HG02852 (cell line): Measurements from ENCODE around the gene AURKAIP1.

Source experiments
- ATAC-seq: cut with Tn5 transposase; IDR thresholded peaks from one replicate; pipeline ENCODE4 v1.9.1; 2021; ENCODE audit warnings: mild to moderate bottlenecking, moderate library complexity; ENCODE audit not compliant: unreplicated experiment

Gene AURKAIP1

DNA sequence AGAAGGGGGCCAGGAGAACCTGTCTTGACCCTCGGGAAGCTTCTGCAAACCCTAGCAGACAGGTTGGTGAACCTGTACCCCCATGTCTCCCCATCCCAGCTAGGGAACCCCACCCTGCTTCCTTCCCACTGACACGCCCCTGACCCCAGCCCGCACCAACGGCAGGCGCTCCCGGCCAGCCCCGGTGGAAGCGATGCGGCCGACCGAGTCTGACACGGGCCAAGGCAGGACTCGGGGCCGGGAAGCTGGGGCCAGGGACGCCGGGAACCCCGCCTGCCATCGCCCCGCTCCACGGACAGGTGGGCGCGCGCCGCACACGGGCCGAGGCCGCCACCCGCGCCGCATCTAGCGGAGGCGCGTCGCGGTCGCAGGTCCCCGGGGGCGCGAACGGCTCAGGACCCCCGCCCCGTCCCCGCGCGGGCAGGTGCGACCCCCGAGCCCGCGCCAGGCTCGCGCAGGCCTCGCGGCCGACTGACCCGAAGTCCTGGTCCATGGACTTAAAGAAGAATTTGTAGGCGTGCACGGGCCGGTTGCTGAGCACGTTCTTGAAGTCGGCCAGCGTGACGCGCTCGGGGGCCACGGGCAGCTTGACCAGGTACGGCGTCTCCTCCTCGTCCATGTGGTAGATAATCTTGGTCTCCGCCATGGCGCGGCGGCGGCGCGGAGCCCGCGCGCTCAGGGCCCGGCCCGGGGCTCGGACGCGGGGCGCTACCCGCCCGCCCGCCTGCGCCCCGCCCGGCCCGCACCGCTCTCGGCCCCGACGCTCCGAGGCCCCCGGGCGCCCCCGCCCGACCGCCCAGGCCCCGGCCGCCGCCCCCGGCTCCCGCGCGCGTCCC is 26.4 kb downstream of the AURKAIP1 start:
- ATAC-seq = peak; percentile 34

DNA sequence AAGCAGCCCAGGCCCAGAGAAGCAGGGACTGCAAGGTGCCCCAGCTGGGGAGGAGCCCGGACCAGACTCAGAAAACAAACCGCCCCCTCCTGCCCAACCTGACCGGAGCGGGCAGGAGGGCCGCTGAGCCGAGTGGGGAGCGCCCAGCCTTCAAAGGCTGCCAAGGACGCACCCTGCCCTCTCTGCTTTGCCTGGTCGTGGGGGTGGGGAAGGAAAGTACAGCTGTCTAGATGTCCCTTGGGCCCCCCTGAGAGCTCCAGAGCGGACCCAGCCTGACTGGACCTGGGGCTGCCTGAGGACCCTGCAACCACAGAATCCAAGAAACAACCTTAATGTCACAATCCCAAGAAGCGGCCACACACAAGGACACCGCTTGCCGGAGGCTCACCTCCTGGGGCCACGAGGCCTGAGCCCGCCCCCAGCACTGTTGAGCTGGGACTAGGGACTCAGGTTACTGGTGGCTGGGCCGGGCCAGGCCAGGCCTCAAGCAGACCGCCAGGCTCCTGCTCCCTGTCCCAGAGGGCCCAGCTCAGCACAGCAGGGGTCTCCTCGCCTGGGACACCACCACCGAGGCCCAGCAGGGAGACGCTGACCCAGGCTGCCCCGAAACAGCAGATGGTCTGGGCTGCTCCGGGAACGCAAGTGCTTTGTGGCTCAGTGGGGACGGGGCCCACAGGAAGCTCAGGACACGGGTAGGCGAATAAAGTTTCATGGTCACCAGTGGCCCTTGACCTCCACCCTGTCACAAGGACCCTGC is 27.2 kb downstream of the AURKAIP1 start:
- no peak for ATAC-seq

DNA sequence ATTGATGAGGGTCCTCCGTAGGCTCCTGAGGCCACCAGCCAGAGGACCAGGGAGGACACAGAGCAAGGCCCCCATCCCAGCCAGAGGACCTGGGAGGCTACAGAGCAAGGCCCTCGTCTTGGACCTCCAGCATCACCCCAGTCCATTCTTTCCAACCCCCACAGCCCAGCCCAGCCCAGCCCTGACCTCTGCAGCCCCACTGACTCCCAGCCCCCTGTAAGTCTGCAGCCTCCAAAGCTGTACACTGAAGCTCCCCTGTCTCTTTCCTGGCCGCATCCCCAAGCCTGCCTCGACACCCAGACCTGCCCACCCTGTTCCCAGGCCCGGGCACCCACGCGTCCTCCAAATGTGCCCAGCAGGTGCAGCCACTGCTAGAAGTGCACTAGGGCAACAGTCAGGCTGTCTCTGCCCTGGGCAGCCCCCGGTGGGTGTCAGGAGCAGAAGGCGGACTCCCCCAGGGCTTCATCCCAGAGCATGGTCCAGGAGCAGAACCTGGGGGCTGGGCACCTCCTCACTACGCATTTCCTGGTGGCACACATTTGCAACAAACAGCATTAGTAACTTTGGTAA is 27.9 kb downstream of the AURKAIP1 start:
- ATAC-seq = no peak

DNA sequence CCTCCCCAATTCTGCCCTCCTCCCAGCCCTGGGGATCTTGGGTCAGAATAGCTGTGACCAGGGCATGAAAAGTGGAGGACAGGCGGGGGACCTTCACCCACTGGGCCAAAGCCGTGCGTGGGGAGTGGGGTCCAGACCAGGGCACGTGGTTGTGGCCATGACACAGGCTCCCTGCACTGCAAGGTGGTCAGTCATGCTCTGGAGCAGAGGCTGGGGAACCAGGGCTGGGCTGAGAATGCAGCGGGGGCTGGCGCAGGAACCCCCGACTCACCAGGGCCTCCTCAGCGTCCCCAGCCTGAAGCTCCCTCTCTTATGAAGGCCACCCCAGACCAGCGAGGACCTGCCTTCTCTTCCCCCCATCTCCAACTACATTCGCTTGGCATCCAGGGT is 28.5 kb downstream of the AURKAIP1 start:
- ATAC-seq = no peak

DNA sequence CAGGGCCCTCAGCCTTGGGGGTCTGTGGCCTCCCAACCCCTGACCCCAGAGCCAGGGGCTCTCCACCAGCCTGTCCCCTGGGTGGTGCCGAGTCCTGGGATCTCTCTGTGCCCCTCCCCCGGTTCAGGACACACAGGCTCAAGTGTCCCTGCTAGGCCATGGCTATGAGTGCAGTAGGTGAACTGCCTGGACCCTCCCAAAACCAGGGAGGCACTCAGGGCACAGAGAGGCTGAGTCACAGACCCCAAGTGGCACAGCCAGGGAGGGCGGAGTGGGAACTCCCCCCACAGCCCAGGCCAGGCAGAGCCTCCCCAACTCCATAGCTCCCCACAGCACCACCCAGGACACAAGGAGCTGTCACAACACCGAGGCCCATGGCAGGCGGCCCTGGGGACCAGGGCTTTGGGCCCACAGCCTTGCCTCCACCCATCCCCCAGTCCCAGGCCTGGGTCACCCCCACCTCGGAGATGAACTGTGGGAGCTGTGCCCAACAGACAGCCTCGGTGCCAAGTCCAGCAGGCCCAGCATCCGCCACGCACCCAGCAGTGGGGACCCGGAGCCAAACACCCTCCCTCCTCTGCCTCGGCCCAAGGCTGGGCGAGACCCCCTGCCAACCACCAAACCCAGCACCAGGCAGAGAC is 29.0 kb downstream of the AURKAIP1 start:
- no peak for ATAC-seq

DNA sequence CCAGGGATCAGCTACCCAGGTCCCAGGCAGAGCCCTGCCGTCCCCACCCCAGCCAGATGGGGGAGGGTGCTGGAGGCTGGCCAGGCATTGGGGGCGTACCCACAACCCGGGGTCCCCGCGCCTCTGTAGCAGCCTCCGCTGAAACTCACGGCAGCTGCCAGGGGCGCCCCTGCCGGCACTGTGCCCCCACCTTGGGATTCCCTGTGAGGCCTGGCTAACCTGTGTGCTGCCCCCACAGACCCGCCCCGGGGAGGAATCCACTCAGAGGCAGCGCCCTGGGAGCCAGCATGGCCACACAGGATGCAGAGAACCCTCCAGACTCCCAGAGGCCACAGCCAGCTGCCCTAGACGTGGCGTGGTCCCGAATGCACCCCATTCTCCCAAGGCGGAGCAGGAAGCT is 29.6 kb downstream of the AURKAIP1 start:
- no peak for ATAC-seq

DNA sequence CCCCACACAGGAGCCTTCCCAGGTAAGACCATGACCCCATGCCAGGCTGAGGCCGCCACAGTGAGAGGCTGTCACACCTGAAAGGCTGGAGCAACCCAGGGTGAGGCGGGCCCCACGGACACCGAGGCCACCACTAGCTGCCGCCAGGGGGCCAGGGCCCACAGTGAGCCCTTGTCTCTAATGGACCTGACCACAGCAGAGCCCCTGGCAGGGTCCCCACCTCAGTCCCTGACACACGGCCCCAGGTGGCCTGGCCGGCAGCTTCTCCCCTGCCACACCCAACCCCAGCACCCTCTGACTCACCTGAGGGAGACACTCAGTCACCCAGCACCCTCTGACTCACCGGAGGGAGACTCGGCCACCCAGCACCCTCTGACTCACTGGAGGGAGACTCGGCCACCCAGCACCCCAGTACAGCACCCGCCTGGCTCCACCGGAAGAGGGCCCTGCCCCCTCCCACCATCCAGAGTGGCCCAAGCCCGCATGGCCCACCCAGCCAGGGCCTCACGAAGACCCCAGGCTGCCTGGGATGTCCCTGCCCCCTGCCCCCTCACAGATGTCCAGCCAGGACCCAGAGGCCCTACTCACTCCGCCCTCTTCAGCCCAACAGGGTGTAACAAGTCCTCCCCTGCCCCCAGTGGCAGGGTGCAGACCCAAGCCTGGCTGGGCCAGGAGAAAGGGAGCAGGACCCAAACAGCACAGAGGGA is 30.2 kb downstream of the AURKAIP1 start:
- ATAC-seq = no peak

DNA sequence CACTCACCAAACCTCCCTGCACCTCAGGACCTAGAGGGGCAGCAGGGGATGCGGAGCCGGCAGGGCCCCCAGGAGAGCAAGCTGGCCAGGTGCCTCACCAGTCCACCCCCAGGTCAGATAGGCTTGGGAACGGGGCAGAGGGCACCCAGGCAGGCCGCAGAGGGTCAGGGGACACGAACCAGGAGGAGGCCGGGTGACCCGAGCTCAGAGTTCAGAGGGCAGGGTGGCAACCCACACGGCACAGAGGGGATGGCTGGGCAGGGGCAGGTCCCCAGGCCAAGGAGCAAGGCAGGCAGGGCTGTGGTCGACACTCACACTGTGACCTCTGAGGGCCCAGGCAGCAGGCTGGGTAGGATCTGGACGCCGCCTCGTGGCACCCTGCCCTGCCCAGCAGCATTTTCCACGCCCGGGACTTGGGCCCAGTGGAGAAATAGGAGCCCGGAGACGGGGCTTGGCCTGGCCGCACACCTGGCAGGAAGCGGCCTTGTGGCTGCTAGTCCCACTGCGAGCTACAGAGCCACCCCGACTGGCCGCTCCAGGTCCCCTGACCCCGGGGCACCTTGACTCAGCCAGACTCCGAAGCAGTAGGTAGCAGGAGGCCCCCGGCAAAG is 31.1 kb downstream of the AURKAIP1 start:
- ATAC-seq = no peak

DNA sequence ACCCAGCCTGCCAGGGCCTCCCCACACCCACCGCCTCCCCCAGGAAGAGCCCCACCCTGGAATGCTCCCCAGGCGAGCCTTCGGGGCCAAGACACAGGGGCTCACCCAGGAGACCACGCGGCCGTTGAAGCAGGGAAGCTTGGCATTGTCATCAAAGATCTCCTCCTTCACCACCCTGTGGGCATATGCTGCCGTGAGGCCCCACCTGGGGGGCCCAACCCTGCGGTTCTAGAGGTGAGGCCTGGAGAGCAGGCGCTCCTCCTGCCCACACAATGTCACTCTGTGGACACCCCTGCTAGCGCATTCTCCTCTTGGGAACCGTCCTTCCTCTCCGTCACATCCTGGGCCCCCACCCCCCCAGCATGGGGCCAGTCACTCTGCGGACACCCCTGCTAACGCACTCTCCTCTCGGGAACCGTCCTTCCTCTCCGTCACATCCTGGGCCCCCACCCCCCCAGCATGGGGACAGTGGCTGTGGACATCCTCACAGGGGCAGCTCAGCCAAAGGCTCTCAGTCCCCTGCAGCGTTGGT is 32.4 kb downstream of the AURKAIP1 start:
- ATAC-seq = no peak

DNA sequence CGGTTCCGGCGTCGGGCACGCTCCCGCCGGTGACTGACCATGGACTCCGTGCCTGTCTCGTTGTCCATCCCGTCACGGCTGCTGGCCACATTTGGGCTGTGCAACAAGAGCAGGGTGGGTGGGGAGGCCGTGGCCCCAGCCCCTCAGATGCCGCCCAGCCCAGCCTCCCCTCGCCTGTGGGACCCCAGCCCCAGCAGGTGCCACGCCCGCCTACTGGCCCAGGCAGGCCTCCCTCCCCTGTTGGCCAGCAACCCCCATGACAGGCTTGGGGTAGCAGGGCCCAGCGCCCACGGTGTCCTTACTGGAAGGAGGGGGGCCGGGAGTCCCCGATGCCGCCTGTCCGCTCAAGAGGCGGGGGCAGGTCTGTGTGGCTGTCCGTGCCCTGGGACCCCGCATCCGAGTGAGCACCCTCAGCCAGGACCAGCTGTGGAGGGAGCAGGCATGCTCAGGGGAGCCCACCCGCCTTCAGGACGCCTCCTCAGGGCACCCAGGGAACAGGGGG is 32.9 kb downstream of the AURKAIP1 start:
- no peak for ATAC-seq

DNA sequence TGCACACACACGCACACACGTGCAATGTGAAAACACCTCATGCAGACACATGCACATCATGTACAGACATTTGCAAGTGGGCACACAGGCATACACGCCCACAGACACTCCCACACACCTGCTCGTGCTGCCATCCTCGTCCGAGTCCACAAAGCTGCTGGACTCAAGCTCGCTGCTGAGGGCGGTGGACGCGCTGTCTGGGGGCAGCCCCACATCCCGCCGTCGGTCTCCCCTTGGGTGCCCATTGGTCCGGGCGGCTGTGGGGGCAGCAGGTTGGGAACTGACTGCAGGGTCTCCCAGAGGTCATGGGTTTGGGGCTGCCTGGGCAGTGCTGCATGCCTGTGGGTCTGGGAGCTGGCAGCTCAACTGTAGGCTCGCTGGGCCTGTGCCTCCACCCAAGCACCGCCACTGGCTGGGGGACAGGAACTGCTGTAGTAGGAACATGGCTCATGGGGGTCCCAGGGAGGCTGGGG is 33.4 kb downstream of the AURKAIP1 start:
- no peak for ATAC-seq

DNA sequence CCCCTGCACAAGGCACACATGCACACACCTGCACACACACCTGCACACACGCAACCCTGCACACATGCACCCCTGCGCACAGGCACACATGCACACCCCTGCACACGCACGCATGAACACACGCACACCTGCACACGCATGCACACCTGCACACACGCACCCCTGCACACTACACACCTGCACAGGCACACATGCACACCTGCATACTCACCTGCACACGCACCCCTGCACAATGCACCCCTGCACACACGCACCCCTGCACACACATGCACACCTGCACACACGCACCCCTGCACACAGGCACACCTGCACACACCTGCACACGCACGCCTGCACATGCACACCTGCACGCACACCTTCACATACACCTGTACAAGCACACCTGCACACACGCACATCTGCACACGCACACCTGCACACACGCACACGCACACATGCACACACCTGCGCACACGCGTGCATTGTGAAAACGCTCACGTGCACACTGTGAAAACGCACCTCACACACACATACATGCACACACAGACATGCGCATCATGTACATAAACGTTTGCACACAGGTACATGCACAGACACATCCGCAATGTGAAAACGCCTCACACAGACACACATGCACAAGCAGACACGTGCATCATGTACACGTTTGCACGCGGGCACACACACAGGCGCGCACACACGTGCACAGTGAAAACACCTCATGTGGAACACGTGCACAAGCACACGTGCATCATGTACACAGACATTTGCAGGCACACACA is 34.0 kb downstream of the AURKAIP1 start:
- no peak for ATAC-seq

DNA sequence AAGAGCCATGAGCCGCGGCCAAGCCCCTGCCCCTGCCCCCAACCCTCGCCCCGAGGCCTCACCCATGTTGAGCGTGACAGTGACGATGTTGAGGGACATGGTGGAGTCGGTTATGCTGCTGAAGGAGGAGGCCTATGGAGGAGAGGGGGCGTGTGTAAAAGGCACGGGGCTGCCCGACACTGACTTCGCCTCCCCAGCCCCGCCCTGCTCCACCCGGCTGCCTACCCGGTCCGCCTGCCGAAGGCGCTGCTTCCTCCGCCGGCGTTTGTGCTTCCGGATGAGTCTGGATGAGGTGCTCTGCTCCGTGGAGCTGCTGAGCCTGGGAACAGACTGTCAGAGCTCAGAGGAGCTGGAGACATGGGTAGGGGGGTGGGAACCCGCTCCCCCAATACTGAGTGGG is 34.8 kb downstream of the AURKAIP1 start:
- no peak for ATAC-seq

DNA sequence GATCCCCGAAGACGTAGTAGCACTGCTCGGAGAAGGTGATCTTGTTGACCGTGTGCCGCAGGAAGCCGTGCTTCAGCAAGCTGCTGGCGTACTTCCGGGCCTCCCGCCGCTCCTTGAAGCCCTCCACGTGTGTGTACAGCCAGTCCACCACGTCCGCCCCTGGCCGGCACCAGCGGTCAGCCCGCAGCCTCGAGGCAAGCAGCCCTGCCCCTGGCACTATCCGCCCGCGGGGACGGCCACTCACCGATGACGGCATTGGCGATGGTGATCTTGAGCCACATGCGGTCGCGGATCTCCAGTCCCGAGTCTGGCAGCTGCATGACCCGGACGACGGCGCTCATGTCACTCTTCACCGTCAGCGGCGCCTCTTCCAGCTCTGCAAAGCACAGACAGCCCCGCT is 36.7 kb downstream of the AURKAIP1 start:
- ATAC-seq = no peak

DNA sequence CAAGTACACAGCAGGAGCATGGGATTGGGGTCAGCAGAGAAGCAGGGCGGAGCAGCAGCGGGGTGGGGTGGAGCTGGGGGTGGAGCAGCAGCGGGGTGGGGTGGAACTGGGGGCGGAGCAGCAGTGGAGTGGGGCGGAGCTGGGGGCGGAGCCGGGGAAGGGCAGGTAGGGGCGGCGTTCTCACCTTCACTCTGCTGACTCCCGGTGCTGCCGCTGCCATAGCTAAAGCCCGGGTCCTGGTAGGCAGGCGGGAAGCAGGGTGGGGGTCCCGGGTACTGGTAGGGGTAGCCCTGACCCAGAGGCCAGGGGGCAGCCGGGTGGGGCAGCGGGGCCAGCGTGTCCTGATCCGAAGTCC is 37.2 kb downstream of the AURKAIP1 start:
- ATAC-seq = no peak

DNA sequence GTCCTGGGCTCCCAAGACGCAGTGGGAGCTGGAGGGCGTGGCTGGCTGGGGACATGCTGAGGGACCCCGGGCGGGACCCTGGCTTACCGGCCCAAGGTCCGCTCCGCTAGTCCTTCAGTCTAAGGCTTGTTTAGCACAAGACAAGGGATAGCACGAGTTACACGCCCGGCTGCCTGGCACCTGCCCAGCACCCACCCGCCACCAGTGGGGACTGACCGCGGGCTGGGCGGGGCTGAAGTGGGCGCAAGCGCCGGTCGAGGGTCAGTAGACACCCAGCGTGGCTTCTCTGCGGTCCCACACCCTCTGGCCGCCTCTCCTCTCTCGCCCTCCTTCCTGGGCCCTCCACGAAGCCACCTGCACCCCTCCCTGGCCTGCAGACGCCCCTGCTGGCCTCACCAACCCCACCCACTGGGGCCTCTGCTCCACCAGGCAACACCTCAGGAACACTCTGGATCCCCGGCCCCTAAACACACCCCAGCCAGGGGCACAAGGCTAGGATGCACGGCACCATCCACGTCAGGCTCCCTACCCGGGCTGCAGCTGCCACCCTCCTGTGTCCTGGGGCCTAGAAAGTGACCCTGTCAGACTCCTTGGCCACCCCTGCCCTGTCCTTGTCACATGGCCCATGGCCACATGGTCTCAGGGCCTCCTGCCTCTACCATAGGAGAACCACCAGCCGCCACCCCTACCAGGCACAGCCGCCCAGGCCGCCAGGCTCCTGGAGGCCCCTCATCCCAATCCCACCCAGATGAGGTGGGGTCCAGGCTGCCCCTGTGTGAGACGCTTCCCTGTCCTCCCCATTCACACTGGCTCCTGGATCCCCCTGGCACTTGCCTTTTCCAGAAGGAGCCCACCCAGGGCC is 37.8 kb downstream of the AURKAIP1 start:
- ATAC-seq = no peak

DNA sequence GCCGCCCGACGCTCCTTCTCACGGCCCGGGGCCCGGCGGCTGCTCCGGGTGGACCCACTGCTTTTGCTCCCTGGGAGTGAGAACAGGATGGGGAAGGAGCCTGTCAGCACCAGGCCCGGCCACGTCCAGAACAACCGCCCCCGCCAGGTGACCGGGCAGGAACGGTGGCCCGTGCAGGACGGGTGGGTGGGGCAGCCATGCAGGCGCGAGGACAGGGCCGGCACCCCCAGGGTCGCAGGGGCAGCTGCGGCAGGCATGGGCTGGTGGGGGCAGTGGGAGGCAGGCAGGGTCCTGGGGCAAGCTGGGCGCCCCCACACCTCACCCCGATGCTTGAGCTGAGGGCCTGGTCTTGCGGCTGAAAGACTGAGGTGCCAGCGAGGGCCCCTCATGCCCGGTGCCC is 38.6 kb downstream of the AURKAIP1 start:
- ATAC-seq = no peak

DNA sequence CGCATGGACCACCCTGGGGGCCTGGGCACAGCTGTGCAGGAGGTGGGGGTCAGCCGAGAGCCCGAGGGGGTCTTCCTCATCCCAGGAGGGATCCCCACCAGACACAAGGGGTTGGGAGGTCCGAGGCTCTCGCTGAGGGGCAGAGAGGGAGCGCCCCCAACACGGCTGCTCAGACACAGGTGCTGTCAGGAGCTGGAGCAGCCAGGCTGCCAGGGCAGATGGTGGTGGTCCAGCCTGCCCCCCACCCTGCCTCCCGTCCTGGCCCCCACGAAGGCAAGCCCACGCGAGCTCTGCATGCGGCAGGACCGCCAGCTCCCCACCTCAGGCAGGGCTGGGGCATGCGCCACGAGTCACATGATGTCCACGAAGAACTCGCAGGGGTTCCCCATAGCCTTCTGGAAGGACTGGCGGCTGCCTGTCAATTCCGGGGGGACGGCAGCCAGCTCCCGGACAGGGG is 39.2 kb downstream of the AURKAIP1 start:
- no peak for ATAC-seq
